HG03135 (cell line): Measurements from ENCODE around the gene POLA1.

Experiments
- ATAC-seq: cut with Tn5 transposase; IDR thresholded peaks from one replicate; pipeline ENCODE4 v1.9.1; 2021; ENCODE audit warnings: mild to moderate bottlenecking, moderate library complexity; ENCODE audit not compliant: unreplicated experiment

POLA1 gene

GRCh38 chrX:25005034-25005381 lies 311.3 kb downstream of the POLA1 start:
- no peak for ATAC-seq

- no peak for ATAC-seq
These were observed 311.9 kb downstream of the POLA1 start for GRCh38 chrX:25005382-25006185.

- no peak for ATAC-seq
These were observed 312.9 kb downstream of the POLA1 start for GRCh38 chrX:25006586-25007058.

GRCh38 chrX:25007059-25008053 lies 313.6 kb downstream of the POLA1 start:
- no peak for ATAC-seq

- no peak for ATAC-seq
These were observed 315.7 kb downstream of the POLA1 start for GRCh38 chrX:25009407-25009806.

GRCh38 chrX:25010784-25011588 lies 317.3 kb downstream of the POLA1 start:
- no peak for ATAC-seq

GRCh38 chrX:25011589-25012432 lies 318.1 kb downstream of the POLA1 start:
- ATAC-seq: no peak

- ATAC-seq: no peak
These were observed 318.7 kb downstream of the POLA1 start for GRCh38 chrX:25012433-25012735.

- no peak for ATAC-seq
These were observed 319.3 kb downstream of the POLA1 start for GRCh38 chrX:25012793-25013631.

- ATAC-seq: no peak
These were observed 320.1 kb downstream of the POLA1 start for GRCh38 chrX:25013632-25014365.

GRCh38 chrX:25014366-25014838 lies 320.7 kb downstream of the POLA1 start:
- no peak for ATAC-seq

- ATAC-seq: no peak
These were observed 322.0 kb downstream of the POLA1 start, which contains the start of gene ARX for GRCh38 chrX:25015486-25016360. ARX (minus strand) TSS chrX:25015965; CDS start chrX:25015737, 228 bp downstream.

- no peak for ATAC-seq
These were observed 322.6 kb downstream of the POLA1 start for GRCh38 chrX:25016361-25016671.

GRCh38 chrX:25016938-25017598 lies 323.4 kb downstream of the POLA1 start:
- ATAC-seq: no peak

- ATAC-seq: no peak
These were observed 324.0 kb downstream of the POLA1 start for GRCh38 chrX:25017667-25018247.

GRCh38 chrX:25018682-25019081 lies 325.0 kb downstream of the POLA1 start:
- ATAC-seq: no peak
